GM15510 (cell line): ENCODE measurements around the gene THOC6.

Source experiments
- POLR2A ChIP-seq: IDR thresholded peaks from 3 replicates; pipeline ENCODE4 v1.6.1; 2011; ENCODE audit warnings: borderline replicate concordance; ENCODE audit not compliant: insufficient read length; ENCODE audit errors: extremely low read depth

THOC6 gene

GRCh38 chr16:3009568-3010390 lies 14.1 kb upstream of the THOC6 start:
- TF ChIP-seq POLR2A, result no peak

- no peak for TF ChIP-seq POLR2A
These were observed 13.3 kb upstream of the THOC6 start for GRCh38 chr16:3010510-3010909.

- TF ChIP-seq POLR2A, result no peak
These were observed 11.6 kb upstream of the THOC6 start for GRCh38 chr16:3012246-3012645.

- no peak for TF ChIP-seq POLR2A
These were observed 10.9 kb upstream of the THOC6 start, which contains the start of gene CLDN9 for GRCh38 chr16:3012828-3013420. TSS of gene CLDN9 (plus strand) at chr16:3012923. CDS start at chr16:3013363, 440 bp downstream.

- no peak for TF ChIP-seq POLR2A
These were observed 10.3 kb upstream of the THOC6 start for GRCh38 chr16:3013491-3013951.

- TF ChIP-seq POLR2A, result no peak
These were observed 9.7 kb upstream of the THOC6 start for GRCh38 chr16:3013998-3014690.

GRCh38 chr16:3014971-3015370 lies 8.9 kb upstream of the THOC6 start:
- no peak for TF ChIP-seq POLR2A

GRCh38 chr16:3015865-3016521 lies 7.8 kb upstream of the THOC6 start:
- TF ChIP-seq POLR2A, result no peak

- TF ChIP-seq POLR2A, result no peak
These were observed 6.5 kb upstream of the THOC6 start for GRCh38 chr16:3017344-3017743.

GRCh38 chr16:3017794-3018506 lies 5.9 kb upstream of the THOC6 start, which contains the start of gene CLDN6:
TSS of gene CLDN6 (minus strand) at chr16:3018183. CDS start at chr16:3016021, 2,162 bp downstream.
- no peak for TF ChIP-seq POLR2A

- no peak for TF ChIP-seq POLR2A
These were observed 4.1 kb upstream of the THOC6 start for GRCh38 chr16:3019594-3020246.

- peak; percentile 80 for TF ChIP-seq POLR2A
These were observed 3.6 kb upstream of the THOC6 start, which contains the start of gene TNFRSF12A for GRCh38 chr16:3020247-3020603. TSS of gene TNFRSF12A (plus strand) at chr16:3020368. CDS start at chr16:3020398, 30 bp downstream.

GRCh38 chr16:3020604-3021448 lies 3.0 kb upstream of the THOC6 start:
- no peak for TF ChIP-seq POLR2A
